Measurements from ENCODE around the gene TRIM41.
"Not testable (repeated sequence)": the region's sequence is repeated elsewhere in the genome, so short reads cannot be mapped to it uniquely, and the experiment has no call there.

The TRIM41 gene

GRCh38 chr5:181259283-181259682 is 36.2 kb downstream of the TRIM41 start:
- no peak for DNase-seq

GRCh38 chr5:181259974-181260719 is 37.1 kb downstream of the TRIM41 start:
- DNase-seq: no peak

- no peak for DNase-seq
Observed at GRCh38 chr5:181260720-181261319, 37.7 kb downstream of the TRIM41 start, which contains the start of gene TRIM52. Gene TRIM52, minus strand, starts transcription at chr5:181261143. Its CDS starts 330 bp downstream, at chr5:181260813.

GRCh38 chr5:181261320-181262049 is 38.4 kb downstream of the TRIM41 start:
- DNase-seq: no peak

- no peak for DNase-seq
Observed at GRCh38 chr5:181263633-181264032, 40.6 kb downstream of the TRIM41 start.

- DNase-seq: no peak
Observed at GRCh38 chr5:181265092-181265671, 42.1 kb downstream of the TRIM41 start.

GRCh38 chr5:181267291-181267904 is 44.3 kb downstream of the TRIM41 start:
- not testable (repeated sequence) for DNase-seq

GRCh38 chr5:181267907-181268306 is 44.8 kb downstream of the TRIM41 start:
- not testable (repeated sequence) for DNase-seq

GRCh38 chr5:181271081-181271480 is 48.0 kb downstream of the TRIM41 start:
- DNase-seq: no peak

- not testable (repeated sequence) for DNase-seq
Observed at GRCh38 chr5:181273433-181273744, 50.3 kb downstream of the TRIM41 start.

- no peak for DNase-seq
Observed at GRCh38 chr5:181280251-181280762, 57.2 kb downstream of the TRIM41 start.

GRCh38 chr5:181281077-181281983 is 58.2 kb downstream of the TRIM41 start:
- DNase-seq: no peak

- DNase-seq: no peak
Observed at GRCh38 chr5:181281984-181282316, 58.9 kb downstream of the TRIM41 start.

- DNase-seq: not testable (repeated sequence)
Observed at GRCh38 chr5:181282415-181282814, 59.3 kb downstream of the TRIM41 start.

GRCh38 chr5:181282874-181283273 is 59.8 kb downstream of the TRIM41 start:
- no peak for DNase-seq

GRCh38 chr5:181283347-181283746 is 60.3 kb downstream of the TRIM41 start:
- DNase-seq: no peak

GRCh38 chr5:181283841-181284755 is 61.0 kb downstream of the TRIM41 start:
- not testable (repeated sequence) for DNase-seq
